SJCRH30 (cell line): ENCODE measurements around the gene GATA2. TPM values are rescaled to one million over a fixed set of nuclear protein-coding genes. Genes with fewer than 3 reads are reported as not detected.

Experiments used
- total RNA-seq: library from RNA; depleted of rRNA; stranded (reverse); fragments of >200 nt; shearing (Covaris generic); gene quantifications from 2 replicates; pipeline ENCODE4 v1.2.3, GENCODE V29; 2014; rRNA removed

GATA2 gene
- total RNA-seq, 1 experiment from 2014 or later, result 17.1 TPM

Other genes starting within 250 kb of the GATA2 start
- not detected in 2 replicates for gene DNAJB8, start 26.3 kb downstream of the GATA2 start, total RNA-seq
- 268 and 271 TPM in 2 replicates for gene RPN1, start 157.6 kb upstream of the GATA2 start, total RNA-seq
- 74.9 and 83.8 TPM in 2 replicates for gene RAB7A, start 233.0 kb upstream of the GATA2 start, total RNA-seq